Measurements from ENCODE around the gene ZNF488.

DNA sequence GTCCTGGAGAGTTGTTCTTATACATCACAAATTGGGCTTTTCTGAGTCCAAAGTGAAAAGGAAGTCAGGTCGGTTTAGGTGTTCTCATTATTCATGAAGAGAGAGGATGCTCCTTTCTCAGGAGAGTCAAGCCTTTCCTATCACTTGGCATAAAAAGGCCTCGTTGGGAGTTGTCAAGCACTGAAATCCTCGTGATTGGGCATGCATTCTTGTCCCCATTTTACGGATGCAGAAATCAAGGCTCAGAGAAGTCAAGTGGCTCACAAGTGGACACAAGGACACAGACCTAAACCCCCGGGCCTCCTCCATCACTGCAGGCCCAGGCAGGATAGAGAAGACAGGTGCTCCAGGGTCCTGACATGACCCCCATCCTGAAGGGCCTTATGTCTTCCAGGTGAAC lies 27.4 kb downstream of the ZNF488 start:
- TF ChIP-seq, protein P1, sequence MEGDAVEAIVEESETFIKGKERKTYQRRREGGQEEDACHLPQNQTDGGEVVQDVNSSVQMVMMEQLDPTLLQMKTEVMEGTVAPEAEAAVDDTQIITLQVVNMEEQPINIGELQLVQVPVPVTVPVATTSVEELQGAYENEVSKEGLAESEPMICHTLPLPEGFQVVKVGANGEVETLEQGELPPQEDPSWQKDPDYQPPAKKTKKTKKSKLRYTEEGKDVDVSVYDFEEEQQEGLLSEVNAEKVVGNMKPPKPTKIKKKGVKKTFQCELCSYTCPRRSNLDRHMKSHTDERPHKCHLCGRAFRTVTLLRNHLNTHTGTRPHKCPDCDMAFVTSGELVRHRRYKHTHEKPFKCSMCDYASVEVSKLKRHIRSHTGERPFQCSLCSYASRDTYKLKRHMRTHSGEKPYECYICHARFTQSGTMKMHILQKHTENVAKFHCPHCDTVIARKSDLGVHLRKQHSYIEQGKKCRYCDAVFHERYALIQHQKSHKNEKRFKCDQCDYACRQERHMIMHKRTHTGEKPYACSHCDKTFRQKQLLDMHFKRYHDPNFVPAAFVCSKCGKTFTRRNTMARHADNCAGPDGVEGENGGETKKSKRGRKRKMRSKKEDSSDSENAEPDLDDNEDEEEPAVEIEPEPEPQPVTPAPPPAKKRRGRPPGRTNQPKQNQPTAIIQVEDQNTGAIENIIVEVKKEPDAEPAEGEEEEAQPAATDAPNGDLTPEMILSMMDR (IDR thresholded peaks at IDR 0.05) = no peak
- TF ChIP-seq CHD2 (IDR thresholded peaks at IDR 0.05; ENCODE audit: low read length, partially characterized antibody) = no peak
- TF ChIP-seq, protein P2, sequence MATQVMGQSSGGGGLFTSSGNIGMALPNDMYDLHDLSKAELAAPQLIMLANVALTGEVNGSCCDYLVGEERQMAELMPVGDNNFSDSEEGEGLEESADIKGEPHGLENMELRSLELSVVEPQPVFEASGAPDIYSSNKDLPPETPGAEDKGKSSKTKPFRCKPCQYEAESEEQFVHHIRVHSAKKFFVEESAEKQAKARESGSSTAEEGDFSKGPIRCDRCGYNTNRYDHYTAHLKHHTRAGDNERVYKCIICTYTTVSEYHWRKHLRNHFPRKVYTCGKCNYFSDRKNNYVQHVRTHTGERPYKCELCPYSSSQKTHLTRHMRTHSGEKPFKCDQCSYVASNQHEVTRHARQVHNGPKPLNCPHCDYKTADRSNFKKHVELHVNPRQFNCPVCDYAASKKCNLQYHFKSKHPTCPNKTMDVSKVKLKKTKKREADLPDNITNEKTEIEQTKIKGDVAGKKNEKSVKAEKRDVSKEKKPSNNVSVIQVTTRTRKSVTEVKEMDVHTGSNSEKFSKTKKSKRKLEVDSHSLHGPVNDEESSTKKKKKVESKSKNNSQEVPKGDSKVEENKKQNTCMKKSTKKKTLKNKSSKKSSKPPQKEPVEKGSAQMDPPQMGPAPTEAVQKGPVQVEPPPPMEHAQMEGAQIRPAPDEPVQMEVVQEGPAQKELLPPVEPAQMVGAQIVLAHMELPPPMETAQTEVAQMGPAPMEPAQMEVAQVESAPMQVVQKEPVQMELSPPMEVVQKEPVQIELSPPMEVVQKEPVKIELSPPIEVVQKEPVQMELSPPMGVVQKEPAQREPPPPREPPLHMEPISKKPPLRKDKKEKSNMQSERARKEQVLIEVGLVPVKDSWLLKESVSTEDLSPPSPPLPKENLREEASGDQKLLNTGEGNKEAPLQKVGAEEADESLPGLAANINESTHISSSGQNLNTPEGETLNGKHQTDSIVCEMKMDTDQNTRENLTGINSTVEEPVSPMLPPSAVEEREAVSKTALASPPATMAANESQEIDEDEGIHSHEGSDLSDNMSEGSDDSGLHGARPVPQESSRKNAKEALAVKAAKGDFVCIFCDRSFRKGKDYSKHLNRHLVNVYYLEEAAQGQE (IDR thresholded peaks at IDR 0.05; ENCODE audit: low read depth, low read length) = no peak
- TF ChIP-seq, protein P3, sequence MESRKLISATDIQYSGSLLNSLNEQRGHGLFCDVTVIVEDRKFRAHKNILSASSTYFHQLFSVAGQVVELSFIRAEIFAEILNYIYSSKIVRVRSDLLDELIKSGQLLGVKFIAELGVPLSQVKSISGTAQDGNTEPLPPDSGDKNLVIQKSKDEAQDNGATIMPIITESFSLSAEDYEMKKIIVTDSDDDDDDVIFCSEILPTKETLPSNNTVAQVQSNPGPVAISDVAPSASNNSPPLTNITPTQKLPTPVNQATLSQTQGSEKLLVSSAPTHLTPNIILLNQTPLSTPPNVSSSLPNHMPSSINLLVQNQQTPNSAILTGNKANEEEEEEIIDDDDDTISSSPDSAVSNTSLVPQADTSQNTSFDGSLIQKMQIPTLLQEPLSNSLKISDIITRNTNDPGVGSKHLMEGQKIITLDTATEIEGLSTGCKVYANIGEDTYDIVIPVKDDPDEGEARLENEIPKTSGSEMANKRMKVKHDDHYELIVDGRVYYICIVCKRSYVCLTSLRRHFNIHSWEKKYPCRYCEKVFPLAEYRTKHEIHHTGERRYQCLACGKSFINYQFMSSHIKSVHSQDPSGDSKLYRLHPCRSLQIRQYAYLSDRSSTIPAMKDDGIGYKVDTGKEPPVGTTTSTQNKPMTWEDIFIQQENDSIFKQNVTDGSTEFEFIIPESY (IDR thresholded peaks at IDR 0.05; ENCODE audit: borderline replicate concordance, low read depth) = no peak
- TF ChIP-seq SMC3 (IDR thresholded peaks at IDR 0.05; ENCODE audit: low read depth, low read length) = no peak
- TF ChIP-seq YY1 (IDR thresholded peaks at IDR 0.05; ENCODE audit: low read depth) = no peak
- TF ChIP-seq POLR2AphosphoS5 (IDR thresholded peaks at IDR 0.05; ENCODE audit: low read depth, low read length) = no peak
- no peak for TF ChIP-seq TCF12 (IDR thresholded peaks at IDR 0.05)
- no peak for TF ChIP-seq MEF2A (IDR thresholded peaks at IDR 0.05; ENCODE audit: borderline replicate concordance, low read depth)
